Stimulated activated CD8-positive, alpha-beta memory T cell treated with anti-CD3 and anti-CD28 coated beads, Interleukin-7, amount 100 ng/mL, for 24 hours (primary cell): ENCODE results near the gene PSMA2.
A peak's percentile ranks its signal among the peaks of the same experiment; 100 is the strongest.

Experiments
- DNase-seq: peaks from one replicate; pipeline ENCODE4 v3.0.0-alpha.2; 2020; ENCODE audit warnings: low read depth

The PSMA2 gene

DNA sequence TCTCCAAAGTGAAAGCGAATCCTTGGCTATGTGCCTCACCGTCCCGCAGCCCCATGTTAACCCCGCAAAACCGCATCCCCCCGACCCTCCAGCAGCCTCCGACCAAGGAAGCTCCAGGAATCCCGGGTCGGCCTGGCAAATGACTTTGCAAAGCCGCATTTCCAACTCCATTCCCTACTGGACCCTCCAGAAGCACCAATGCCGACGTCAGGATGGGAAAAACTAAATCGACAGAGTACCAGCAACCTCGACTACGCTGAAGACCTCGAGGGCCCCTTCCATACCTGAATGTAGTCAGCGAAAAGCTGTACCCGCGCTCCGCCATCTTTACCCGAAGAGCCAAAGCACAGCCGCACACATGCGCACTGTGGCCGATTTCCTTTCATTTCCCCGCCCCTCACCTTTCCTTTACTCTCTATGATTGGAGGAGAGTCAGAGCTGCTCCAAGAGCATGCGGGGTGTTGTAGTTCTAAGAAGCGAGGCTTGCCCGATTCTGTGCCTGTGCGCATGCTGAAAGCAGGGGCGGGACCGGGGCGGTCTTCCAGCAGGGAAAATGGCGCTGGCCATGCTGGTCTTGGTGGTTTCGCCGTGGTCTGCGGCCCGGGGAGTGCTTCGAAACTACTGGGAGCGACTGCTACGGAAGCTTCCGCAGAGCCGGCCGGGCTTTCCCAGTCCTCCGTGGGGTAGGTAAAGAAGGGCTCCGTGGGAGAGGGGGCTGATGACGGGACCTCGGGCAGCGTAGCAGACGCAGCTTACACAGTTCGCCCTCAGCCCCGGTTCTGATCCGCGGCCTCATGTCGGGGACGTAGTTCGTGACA lies at the start of gene PSMA2, which contains the start of gene MRPL32:
Gene PSMA2, minus strand, starts transcription at position 341 of the 818 bp plus-strand sequence. Its CDS starts 16 bp downstream, at position 325.
Gene MRPL32, plus strand, starts transcription at position 543 of the 818 bp plus-strand sequence. Its CDS starts 11 bp downstream, at position 554.
- DNase-seq: peak; percentile 91

- no peak for DNase-seq
Measured at GRCh38 chr7:42981601-42982000, 49.6 kb upstream of the PSMA2 start.

DNA sequence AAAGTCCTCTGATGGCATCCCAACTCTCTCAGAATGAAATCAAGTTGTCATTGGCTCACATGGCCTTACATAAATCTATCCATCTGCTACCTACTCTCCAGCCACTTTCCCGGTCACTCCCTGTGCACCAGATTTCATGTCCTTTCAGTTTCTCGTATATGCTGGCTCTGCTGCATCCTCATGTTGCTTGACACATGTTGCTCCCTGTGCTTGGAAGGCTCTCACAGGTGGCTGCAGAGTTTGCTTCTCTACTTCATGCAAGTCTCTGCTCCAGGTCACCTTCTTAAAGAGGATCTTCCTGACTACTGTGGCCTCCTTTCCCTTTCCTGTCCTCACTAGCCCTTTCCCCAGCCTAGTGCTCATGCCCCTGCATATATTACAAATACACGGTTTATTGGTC lies 48.5 kb upstream of the PSMA2 start:
- DNase-seq: no peak

GRCh38 chr7:42980084-42980483 lies 48.1 kb upstream of the PSMA2 start:
- no peak for DNase-seq

DNA sequence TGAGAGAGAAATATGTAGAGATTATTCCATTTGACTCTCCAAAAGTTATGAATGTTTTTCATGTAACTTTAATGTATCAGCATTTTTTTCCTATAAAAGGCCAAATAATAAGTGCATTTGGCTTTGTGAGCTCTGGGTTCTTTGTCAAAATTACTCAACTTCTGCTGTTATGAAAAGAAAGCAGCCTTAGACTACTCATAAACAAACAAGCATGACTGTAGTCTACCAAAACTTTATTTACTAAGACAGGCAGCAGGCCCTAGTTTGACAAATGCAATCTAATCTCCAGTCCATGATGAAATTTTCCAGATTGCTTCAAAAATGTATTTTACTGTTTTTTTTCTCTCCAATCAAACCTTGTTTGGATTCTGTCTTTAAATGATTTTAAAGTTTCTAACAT lies 46.5 kb upstream of the PSMA2 start:
- no peak for DNase-seq

DNA sequence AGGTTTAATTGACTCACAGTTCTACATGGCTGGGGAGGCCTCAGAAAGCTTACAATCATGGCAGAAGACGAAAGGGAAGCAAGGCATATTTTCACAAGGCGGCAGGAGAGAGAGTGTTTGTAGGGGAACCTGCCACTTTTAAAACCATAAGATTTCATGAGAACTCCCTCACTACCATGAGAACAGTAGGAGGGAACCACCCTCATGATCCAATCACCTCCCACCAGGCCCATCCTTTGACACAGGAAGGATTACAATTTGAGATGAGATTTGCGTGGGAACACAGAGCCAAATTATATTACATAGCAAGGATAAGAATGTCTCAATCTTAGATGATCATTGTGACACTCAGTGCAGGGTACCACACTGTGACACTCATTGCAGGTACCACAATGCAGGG lies 44.4 kb upstream of the PSMA2 start:
- DNase-seq: no peak

GRCh38 chr7:42972699-42973500 lies 40.9 kb upstream of the PSMA2 start:
- DNase-seq: no peak

DNA sequence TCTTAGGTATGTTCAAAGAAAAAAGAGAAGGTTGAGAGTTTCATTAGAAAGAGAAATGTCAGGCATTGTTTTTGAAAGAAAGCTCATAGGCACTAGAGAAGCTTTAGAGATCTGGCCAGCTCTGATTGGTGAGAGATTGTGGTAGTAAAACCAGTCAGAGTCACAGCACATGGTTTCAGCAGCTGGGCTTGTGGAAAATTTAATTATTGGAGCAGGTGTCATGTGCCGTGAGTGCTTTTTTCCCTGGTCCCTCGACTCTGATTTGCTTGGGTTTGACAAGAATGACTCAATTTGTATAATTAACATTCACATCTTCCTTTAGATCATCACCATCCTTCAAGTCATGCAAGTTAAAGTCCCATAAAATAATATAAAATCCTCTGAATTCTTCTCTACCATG lies 35.4 kb upstream of the PSMA2 start:
- no peak for DNase-seq

DNA sequence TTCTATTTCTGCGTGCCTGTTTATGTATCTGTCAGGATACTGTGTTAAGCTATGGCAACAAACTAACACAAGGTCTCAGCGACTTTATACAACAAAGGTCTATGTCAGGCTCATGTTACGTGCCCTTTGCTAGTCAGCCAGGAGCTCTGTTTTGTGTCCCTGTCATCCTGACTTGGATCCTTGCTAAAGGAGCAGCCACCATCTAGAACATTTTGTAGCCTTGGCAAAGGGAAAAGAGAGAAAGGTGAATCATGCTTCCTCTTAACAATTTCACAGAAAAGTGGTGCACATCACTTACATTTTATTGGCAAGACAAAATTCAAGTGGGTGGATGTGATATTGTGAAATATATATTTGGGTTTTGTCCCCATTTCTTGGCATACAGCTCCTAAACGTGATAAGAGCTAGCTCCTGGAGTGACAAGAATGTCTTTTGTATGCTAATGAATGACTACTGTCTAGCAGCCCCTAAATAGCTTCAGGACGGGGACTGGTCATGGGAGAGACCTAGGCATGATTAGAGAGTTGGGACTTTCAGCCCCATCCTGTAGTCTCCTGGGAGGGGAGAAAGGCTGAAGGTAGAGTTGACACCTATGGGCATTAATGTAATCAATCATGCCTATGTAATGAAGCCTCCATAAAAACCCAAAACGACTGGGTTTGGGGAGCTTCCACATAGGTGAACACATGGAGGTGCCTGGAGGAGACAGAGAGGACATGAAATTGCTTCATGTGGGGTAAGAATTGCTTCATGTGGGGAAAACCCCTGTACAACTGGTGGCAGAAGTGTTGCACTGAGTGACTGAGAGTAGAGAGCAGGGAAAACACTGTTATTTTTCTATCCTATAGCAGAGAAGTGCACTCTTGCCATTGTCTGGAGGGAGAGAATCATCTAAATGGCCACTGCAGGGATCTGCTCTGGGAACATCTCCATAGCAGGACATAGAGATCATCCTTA lies 33.2 kb upstream of the PSMA2 start:
- DNase-seq: no peak

DNA sequence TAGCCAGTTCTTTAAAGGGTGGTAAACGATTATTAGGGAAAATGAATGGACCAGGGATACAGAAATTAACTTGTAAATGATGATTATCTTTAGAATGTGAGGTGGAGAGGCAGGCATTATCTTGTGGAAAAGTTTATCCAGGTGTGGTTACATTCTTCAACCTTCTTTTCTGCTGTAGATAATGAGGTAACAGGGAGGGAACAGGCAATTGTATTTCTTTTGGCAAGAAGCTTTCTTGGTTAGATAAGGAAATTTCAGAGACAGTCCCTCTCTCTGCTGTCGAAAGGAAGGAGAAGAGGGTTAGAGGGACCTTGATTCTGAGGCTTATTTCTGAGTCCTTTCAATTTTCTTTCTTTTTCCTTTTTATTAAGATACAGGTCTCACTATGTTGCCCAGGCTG lies 32.3 kb upstream of the PSMA2 start:
- no peak for DNase-seq

DNA sequence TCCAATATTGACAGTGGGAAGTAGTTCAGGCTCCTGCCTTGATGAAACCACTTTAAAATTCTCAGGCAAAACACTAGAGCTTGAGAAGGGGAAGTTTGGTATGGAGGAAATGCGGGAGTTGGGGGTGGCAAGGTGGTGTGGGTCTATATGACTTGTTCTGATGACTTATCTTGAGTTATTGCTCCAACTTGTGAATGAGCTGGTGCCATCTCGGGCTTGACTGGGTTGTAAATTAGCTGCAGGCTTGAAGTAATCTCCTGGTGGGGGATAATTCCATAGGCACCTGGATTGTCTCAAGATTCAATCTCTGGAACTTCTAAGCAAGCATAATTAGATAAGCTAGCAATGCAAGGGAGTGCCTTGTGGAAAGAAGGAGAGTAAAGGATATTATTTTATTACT lies 29.2 kb upstream of the PSMA2 start:
- no peak for DNase-seq

- DNase-seq: no peak
Measured at GRCh38 chr7:42960762-42961161, 28.8 kb upstream of the PSMA2 start.

GRCh38 chr7:42959549-42959948 lies 27.6 kb upstream of the PSMA2 start:
- DNase-seq: no peak

DNA sequence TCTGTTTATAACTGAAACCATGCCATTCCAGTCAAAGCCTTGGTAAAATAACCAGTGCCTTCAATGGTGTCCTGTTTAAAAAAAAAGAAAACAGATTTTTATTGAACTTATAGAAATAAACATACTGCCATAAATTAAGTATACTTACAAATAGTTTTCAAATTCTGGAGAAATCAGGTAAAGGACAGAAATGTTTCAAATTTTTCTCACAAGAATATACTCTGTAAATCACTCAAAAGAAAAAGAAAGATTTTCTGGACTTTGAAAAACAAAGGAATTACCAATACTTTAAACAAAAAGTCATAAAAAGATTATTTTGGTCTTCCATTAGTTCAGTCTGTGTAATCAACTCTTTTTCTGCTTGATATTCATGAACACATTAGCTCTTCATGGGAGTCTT lies 24.1 kb upstream of the PSMA2 start:
- no peak for DNase-seq

DNA sequence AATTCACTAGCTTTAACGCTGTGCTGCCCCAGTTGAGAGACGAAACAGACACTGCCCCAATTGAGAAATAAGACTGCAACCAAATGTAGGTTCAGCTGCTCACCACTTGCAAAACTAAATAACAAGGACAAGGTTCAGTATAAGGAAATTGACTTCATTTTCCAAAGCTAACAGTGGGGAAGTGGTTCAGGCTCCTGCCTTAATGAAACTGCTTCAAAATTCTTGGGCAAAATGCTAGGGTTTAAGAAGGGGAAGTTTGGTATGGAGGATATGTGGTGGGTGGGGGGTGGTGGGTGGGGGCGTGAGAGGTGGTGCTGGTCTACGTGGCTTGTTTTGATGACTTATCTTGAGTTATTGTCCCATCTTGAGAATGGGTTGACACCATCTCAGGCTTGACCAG lies 22.0 kb upstream of the PSMA2 start:
- no peak for DNase-seq

GRCh38 chr7:42952328-42952727 lies 20.4 kb upstream of the PSMA2 start:
- DNase-seq: no peak

DNA sequence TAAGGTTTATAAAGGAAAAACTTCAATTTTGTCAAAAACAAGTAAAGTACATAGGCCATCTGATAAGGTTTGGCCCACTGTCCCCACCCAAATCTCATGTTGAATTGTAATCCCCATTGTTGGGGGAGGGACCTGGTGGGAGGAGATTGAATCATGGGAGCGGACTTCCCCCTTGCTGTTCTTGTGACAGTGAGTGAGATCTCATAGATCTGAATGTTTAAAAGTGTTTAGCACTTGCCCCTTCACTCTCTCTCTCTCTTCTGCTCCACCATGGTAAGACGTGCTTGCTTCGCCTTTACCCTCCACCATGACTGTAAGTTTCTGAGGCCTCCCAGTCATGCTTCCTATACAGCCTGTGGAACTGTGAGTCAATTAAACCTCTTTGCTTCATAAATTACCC lies 18.4 kb upstream of the PSMA2 start:
- no peak for DNase-seq

GRCh38 chr7:42947521-42947920 lies 15.5 kb upstream of the PSMA2 start:
- no peak for DNase-seq

GRCh38 chr7:42946627-42946950 lies 14.6 kb upstream of the PSMA2 start:
- no peak for DNase-seq

- DNase-seq: no peak
Measured at GRCh38 chr7:42945821-42946626, 14.1 kb upstream of the PSMA2 start.
